ENCODE data around the gene IFI27L2.

Gene IFI27L2

GRCh38 chr14:94145902-94146527 is 16.6 kb upstream of the IFI27L2 start:
- DNase-seq: no peak

- no peak for DNase-seq
Measured at GRCh38 chr14:94144765-94145164, 15.4 kb upstream of the IFI27L2 start.

GRCh38 chr14:94143711-94144110 is 14.3 kb upstream of the IFI27L2 start:
- DNase-seq: no peak

GRCh38 chr14:94143239-94143638 is 13.8 kb upstream of the IFI27L2 start:
- no peak for DNase-seq

GRCh38 chr14:94142836-94143235 is 13.4 kb upstream of the IFI27L2 start:
- no peak for DNase-seq

GRCh38 chr14:94142247-94142646 is 12.8 kb upstream of the IFI27L2 start:
- no peak for DNase-seq

GRCh38 chr14:94139421-94139820 is 10.0 kb upstream of the IFI27L2 start:
- DNase-seq: no peak

- no peak for DNase-seq
Measured at GRCh38 chr14:94139006-94139405, 9.6 kb upstream of the IFI27L2 start.

- no peak for DNase-seq
Measured at GRCh38 chr14:94138251-94138650, 8.8 kb upstream of the IFI27L2 start.

- peak; percentile 71 for DNase-seq
Measured at GRCh38 chr14:94136575-94137331, 7.3 kb upstream of the IFI27L2 start.

GRCh38 chr14:94135476-94135875 is 6.1 kb upstream of the IFI27L2 start:
- no peak for DNase-seq

- DNase-seq: peak; percentile 37
Measured at GRCh38 chr14:94132285-94132887, 3.0 kb upstream of the IFI27L2 start.

- peak; percentile 17 for DNase-seq
Measured at GRCh38 chr14:94129758-94130414, 482 bp upstream of the IFI27L2 start.

GRCh38 chr14:94128216-94128839 is 1.1 kb downstream of the IFI27L2 start:
- no peak for DNase-seq

- DNase-seq: no peak
Measured at GRCh38 chr14:94127330-94127729, 2.1 kb downstream of the IFI27L2 start.

GRCh38 chr14:94126800-94127199 is 2.6 kb downstream of the IFI27L2 start:
- DNase-seq: no peak

GRCh38 chr14:94126419-94126677 is 3.1 kb downstream of the IFI27L2 start:
- DNase-seq: no peak

GRCh38 chr14:94125659-94126418 is 3.6 kb downstream of the IFI27L2 start:
- no peak for DNase-seq

GRCh38 chr14:94124582-94125377 is 4.6 kb downstream of the IFI27L2 start:
- DNase-seq: no peak

- no peak for DNase-seq
Measured at GRCh38 chr14:94123868-94124267, 5.5 kb downstream of the IFI27L2 start.

GRCh38 chr14:94123296-94123695 is 6.1 kb downstream of the IFI27L2 start:
- no peak for DNase-seq

GRCh38 chr14:94122438-94122837 is 7.0 kb downstream of the IFI27L2 start:
- no peak for DNase-seq

All from effector CD8-positive, alpha-beta T cell (primary cell).